ENCODE measurements around the gene PLCG2. TPM values are rescaled to one million over a fixed set of nuclear protein-coding genes. Genes with fewer than 3 reads are reported as not detected.
"Not testable (repeated sequence)": the region's sequence is repeated elsewhere in the genome, so short reads cannot be mapped to it uniquely, and the experiment has no call there.

Gene PLCG2
- total and polyA plus RNA-seq, 7 donors = 1.6 to 24.8 (median 3.6) TPM

DNA sequence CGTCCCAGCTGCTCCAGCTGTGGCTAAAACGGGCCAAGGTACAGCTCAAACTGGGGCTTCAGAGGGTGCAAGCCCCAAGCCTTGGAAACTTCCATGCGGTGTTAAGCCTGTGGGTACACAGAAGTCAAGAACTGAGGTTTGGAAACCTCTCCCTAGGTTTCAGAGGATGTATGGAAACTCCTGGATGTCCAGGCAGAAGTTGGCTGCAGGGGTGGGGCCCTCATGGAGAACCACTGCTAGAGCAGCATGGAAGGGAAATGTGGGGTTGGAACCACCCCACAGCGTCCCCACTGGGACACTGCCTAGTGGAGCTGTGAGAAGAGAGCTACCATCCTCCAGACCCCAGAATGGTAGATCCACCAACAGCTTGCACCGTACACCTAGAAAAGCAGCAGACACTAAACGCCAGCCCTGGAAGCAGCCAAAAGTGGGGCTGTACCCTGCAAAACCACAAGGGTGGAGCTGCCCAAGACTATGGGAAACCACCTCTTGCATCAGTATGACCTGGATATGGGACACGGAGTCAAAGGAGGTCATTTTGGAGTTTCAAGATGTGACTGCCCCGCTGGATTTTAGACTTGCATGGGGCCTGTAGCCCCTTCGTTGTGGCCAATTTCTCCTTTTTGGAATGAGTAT, 230.0 kb downstream of the PLCG2 start:
- no peaks in the 10 kb centered on the region for H3K36me3 ChIP-seq
- H3K4me1 ChIP-seq = no peaks in the 10 kb centered on the region
- no peak for TF ChIP-seq POLR2A (IDR thresholded peaks at IDR 0.05)
- no peak for TF ChIP-seq POLR2AphosphoS5 (IDR thresholded peaks at IDR 0.05)
- TF ChIP-seq EP300 (IDR thresholded peaks at IDR 0.05) = no peak
- TF ChIP-seq, protein P1, sequence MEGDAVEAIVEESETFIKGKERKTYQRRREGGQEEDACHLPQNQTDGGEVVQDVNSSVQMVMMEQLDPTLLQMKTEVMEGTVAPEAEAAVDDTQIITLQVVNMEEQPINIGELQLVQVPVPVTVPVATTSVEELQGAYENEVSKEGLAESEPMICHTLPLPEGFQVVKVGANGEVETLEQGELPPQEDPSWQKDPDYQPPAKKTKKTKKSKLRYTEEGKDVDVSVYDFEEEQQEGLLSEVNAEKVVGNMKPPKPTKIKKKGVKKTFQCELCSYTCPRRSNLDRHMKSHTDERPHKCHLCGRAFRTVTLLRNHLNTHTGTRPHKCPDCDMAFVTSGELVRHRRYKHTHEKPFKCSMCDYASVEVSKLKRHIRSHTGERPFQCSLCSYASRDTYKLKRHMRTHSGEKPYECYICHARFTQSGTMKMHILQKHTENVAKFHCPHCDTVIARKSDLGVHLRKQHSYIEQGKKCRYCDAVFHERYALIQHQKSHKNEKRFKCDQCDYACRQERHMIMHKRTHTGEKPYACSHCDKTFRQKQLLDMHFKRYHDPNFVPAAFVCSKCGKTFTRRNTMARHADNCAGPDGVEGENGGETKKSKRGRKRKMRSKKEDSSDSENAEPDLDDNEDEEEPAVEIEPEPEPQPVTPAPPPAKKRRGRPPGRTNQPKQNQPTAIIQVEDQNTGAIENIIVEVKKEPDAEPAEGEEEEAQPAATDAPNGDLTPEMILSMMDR (IDR thresholded peaks at IDR 0.05) = no peak
- DNase-seq = no peak
- no peak overlapping the region for H3K4me3 ChIP-seq
- WGBS, 2 donors = 93 to 95% methylated on average over 9 of the region's 9 CpGs
- no peaks in the 10 kb centered on the region for H3K9me3 ChIP-seq
- no peak overlapping the region for H3K27ac ChIP-seq
- intact Hi-C loops (cut with DNase I) = no loop called here
- H3K27me3 ChIP-seq = no peaks in the 10 kb centered on the region

DNA sequence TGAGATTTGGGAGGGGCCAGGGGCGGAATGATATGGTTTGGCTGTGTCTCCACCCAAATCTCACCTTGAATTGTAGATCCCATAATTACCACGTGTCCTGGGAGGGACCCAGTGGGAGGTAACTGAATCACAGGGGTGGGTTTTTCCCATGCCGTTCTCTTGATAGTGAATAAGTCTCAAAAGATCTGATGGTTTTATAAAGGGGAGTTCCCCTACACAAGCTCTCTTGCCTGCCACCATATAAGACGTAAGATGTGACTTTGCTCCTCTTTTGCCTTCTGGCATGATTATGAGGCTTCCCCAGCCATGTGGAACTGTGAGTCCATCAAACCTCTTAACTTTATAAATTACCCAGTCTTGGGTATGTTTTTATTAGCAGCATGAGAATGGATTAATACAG, 230.7 kb downstream of the PLCG2 start:
- intact Hi-C loops (cut with DNase I); H3K9me3 ChIP-seq; H3K4me1 ChIP-seq; H3K27ac ChIP-seq; H3K4me3 ChIP-seq; H3K36me3 ChIP-seq; H3K27me3 ChIP-seq; DNase-seq: not testable (repeated sequence)
- WGBS, 2 donors = 88 to 95% methylated on average over 4 of the region's 4 CpGs

DNA sequence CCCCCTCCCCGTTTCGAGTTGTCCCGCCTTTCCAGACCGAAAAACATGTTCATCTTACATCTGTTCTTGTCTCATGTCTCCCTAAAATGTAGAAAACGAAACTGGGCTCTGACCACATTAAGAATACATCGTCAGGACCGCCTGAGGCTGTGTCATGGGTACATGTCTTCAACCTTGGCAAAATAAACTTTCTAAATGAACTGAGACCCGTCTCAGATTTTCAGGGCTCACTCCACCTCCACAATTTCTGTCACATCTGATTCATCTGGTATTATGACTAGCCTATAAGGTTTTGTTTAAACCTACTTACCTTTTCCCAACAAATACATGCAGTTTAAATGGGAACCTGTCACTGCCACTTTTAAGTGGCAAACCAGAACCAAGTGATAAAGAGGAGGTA, 231.6 kb downstream of the PLCG2 start:
- Histone ChIP-seq H3K36me3 (no peaks in the 10 kb centered on the region), H3K4me3 (peak overlapping the region; percentile 24 to 57 (median 46)), H3K27ac (peak overlapping the region in 1 of 4 donors; percentile 42), H3K4me1 (no peaks in the 10 kb centered on the region), H3K27me3 (no peaks in the 10 kb centered on the region), H3K9me3 (peaks cover 0 to 8% (median 2%) of the 10 kb centered on the region in 4 donors)
- TF ChIP-seq POLR2AphosphoS5 (IDR thresholded peaks at IDR 0.05) (no peak), EP300 (IDR thresholded peaks at IDR 0.05) (no peak), POLR2A (IDR thresholded peaks at IDR 0.05) (no peak)
- TF ChIP-seq, protein P1 (IDR thresholded peaks at IDR 0.05) = no peak
- no peak for DNase-seq
- intact Hi-C loops (cut with DNase I) = no loop called here
- 79 to 84% methylated on average over 8 of the region's 8 CpGs for WGBS, 2 donors

DNA sequence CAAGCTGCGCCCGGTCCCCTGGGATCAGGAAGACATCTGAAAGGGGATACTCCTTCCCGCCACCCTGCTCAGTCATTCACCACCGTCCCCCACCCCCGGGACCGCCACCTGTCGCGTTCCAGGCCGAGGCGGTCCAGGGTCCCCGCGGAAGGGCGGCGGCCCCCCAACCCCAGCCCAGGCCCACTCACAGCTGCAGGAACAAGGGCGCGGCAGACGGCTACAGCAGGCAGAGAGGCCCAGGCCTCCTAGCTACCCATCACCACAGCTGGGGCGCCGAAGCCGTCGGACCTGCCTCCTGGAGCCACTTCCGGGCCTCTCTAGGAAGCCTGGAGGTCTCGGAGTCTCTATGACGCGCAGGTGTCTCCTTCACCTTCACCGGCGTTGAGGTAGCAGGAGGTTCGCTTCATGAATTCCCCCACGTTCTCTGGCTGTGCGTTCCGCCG, 232.1 kb downstream of the PLCG2 start, which contains the start of gene SDR42E1:
SDR42E1 (minus strand) TSS at position 272 of the 443 bp plus-strand sequence. CDS start 10,612 bp downstream, outside the sequence.
- intact Hi-C loops (cut with DNase I) = no loop called here
- Histone ChIP-seq H3K27ac (peak within 1 kb of the TSS in 1 of 4 donors; percentile 42), H3K4me1 (no peaks in the 10 kb centered on the region), H3K4me3 (peak within 1 kb of the TSS; percentile 24 to 57 (median 46)), H3K36me3 (no peaks in the 10 kb centered on the region), H3K27me3 (no peaks in the 10 kb centered on the region), H3K9me3 (peaks cover 0 to 8% (median 2%) of the 10 kb centered on the region in 4 donors)
- DNase-seq = no peak
- WGBS, 2 donors = 7 to 10% methylated on average over 32 of the region's 32 CpGs
- TF ChIP-seq, protein P1 (IDR thresholded peaks at IDR 0.05) = no peak
- TF ChIP-seq POLR2A (IDR thresholded peaks at IDR 0.05) (no peak), POLR2AphosphoS5 (IDR thresholded peaks at IDR 0.05) (no peak), EP300 (IDR thresholded peaks at IDR 0.05) (no peak)

Other genes with a start within 250 kb of the PLCG2 start
- gene SDR42E1, start 232.2 kb downstream of the PLCG2 start, total RNA-seq = 1 to 10 TPM in 2 of 4 donors, under 1 TPM in 2; 0.49 to 2.2 (median 1.2) TPM
- gene SDR42E1, start 232.2 kb downstream of the PLCG2 start, polyA plus RNA-seq = 1 to 10 TPM in 2 of 3 donors, under 1 TPM in 1; 0.60 to 3.2 (median 1.7) TPM